Muscle of leg (tissue), 11 donors: ENCODE data around the gene RASSF4. TPM values are rescaled to one million over a fixed set of nuclear protein-coding genes. Genes with fewer than 3 reads are reported as not detected.
A peak's percentile ranks its signal among the peaks of the same experiment; 100 is the strongest.

Experiments
- DNase-seq: peaks from one replicate; pipeline ENCODE4 v3.0.0; 2013
- H3K27ac ChIP-seq: one replicate; pipeline ENCODE4 v1.5.1; 2013; ENCODE audit warnings: mild to moderate bottlenecking, low read length, control low read depth
- H3K27me3 ChIP-seq: one replicate; pipeline ENCODE4 v1.6.1; 2013; ENCODE audit warnings: low read length; ENCODE audit not compliant: control insufficient read depth, insufficient read depth
- H3K36me3 ChIP-seq: one replicate; pipeline ENCODE4 v1.6.1; 2013; ENCODE audit warnings: low read length; ENCODE audit not compliant: control insufficient read depth, insufficient read depth
- H3K4me1 ChIP-seq: one replicate; pipeline ENCODE4 v1.6.1; 2013; ENCODE audit warnings: low read length; ENCODE audit not compliant: control insufficient read depth, insufficient read depth
- H3K4me3 ChIP-seq: one replicate; pipeline ENCODE4 v1.5.1; 2013; ENCODE audit warnings: low read length, control low read depth
- H3K9me3 ChIP-seq: replicated peaks from 2 replicates; pipeline ENCODE4 v1.6.1; 2013; ENCODE audit warnings: low read depth, low read length; ENCODE audit not compliant: control insufficient read depth
- WGBS: methylation state at CpG from one replicate; pipeline ENCODE4 v1.1.5; 2013; ENCODE audit warnings: missing lambda C conversion rate; ENCODE audit not compliant: insufficient coverage; 5-methylcytosine and 5-hydroxymethylcytosine counted together
- polyA plus RNA-seq, 8 donors: library from polyadenylated mRNA; unstranded; fragments of 120-200 nt; gene quantifications; one replicate each; pipeline versions ENCODE4 v1.2.1 to v1.2.3, GENCODE V29; 2013; ENCODE audit warnings: inconsistent platforms in 1 of 8, low replicate concordance in 1 of 8; ENCODE audit not compliant: insufficient read length in 8 of 8, insufficient read depth in 1 of 8
- total RNA-seq: library from RNA; stranded (reverse); fragments of 120-200 nt; gene quantifications from one replicate; pipeline ENCODE4 v1.2.4, GENCODE V29; 2013

The RASSF4 gene
- total and polyA plus RNA-seq, 9 donors = 53.0 to 79.9 (median 69.1) TPM

- no peaks in the 10 kb centered on the region for H3K9me3 ChIP-seq
- H3K4me1 ChIP-seq = peaks cover 50% of the 10 kb centered on the region
- WGBS = 72% methylated on average over 8 of the region's 9 CpGs
- no peak overlapping the region for H3K27ac ChIP-seq
- DNase-seq = no peak
- H3K36me3 ChIP-seq = peaks cover 33% of the 10 kb centered on the region
- H3K27me3 ChIP-seq = no peaks in the 10 kb centered on the region
- H3K4me3 ChIP-seq = no peak overlapping the region
Observed at GRCh38 chr10:44994752-44995530, 35.3 kb downstream of the RASSF4 start.

GRCh38 chr10:44995581-44995913 lies 35.9 kb downstream of the RASSF4 start:
- Histone ChIP-seq H3K4me1 (peaks cover 52% of the 10 kb centered on the region), H3K9me3 (no peaks in the 10 kb centered on the region), H3K4me3 (no peak overlapping the region), H3K27ac (peak overlapping the region; percentile 81), H3K27me3 (no peaks in the 10 kb centered on the region), H3K36me3 (peaks cover 33% of the 10 kb centered on the region)
- no peak for DNase-seq
- 40% methylated on average over 3 of the region's 4 CpGs for WGBS

DNA sequence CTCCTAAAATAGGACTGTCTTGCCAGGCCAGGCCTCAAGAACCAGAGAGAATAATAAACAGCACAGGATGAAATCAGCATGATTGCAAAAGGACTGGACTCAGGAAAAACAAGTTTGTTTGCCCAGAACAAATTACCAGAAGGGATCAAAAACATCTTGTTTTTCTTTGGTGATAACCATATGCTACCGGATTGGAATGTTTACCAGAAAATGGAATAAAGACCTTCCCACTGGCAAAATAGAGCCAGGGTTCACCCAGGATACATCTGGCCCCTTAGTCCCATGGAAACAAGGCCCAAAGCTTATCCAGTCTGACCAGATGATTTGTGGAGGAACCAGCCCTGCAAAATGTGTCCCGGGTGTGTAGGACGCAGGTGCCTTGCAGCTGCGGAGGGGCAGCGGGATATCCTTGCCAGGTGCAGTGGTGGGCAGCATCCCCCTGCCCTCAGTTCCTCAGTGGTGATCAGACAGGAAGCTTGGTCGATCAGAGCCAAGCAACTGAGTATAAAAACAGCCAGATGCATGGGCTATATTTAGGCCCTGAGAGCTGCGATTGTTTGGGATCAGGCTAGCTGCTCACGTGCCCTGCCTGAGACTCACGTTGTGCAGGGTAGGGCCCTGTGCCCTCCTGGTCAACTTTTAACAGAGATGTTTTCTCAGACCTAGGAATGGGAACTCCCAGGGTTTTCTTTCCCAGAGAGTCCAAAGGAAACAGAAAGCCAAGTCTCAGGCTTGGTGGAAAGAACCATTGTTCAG lies 36.5 kb downstream of the RASSF4 start:
- DNase-seq = peak; percentile 87
- H3K9me3 ChIP-seq = no peaks in the 10 kb centered on the region
- H3K4me1 ChIP-seq = peaks cover 47% of the 10 kb centered on the region
- H3K4me3 ChIP-seq = no peak overlapping the region
- 21% methylated on average over 8 of the region's 9 CpGs for WGBS
- peaks cover 29% of the 10 kb centered on the region for H3K36me3 ChIP-seq
- H3K27me3 ChIP-seq = no peaks in the 10 kb centered on the region
- H3K27ac ChIP-seq = peak overlapping the region; percentile 81

- Histone ChIP-seq H3K4me1 (peaks cover 36% of the 10 kb centered on the region), H3K36me3 (peaks cover 17% of the 10 kb centered on the region), H3K4me3 (no peak overlapping the region), H3K27ac (peak overlapping the region; percentile 81), H3K9me3 (no peaks in the 10 kb centered on the region), H3K27me3 (no peaks in the 10 kb centered on the region)
- DNase-seq = peak; percentile 9
- 33% methylated on average over 1 of the region's 6 CpGs for WGBS
Observed at GRCh38 chr10:44997105-44997748, 37.6 kb downstream of the RASSF4 start.

DNA sequence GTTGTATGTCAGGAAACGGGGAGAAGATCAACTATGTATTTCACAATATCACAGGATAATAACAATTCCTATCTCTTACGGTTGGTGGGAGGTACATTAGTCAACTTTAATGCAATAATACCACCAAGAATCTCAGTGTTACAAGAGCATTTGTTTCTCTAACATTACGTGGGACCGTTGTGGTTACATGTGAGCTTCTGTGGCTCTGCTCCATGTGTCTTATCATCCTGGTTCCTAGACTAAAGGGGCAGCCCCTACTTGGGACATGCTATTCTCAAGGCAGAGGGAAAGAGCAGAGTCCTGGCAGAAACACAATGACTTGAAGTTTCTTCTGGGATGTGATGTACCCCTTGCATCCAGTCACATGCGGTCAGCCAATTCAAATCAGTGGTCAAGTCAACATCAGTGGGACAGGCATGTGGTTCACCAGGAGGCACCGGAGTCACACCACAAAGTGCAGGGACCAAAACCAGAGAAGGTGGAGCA lies 38.6 kb downstream of the RASSF4 start:
- H3K4me1 ChIP-seq = peaks cover 34% of the 10 kb centered on the region
- DNase-seq = peak; percentile 4
- 83% methylated on average over 2 of the region's 6 CpGs for whole genome bisulfite sequencing

GRCh38 chr10:45000138-45000751 lies 40.6 kb downstream of the RASSF4 start:
- H3K4me1 ChIP-seq = peaks cover 29% of the 10 kb centered on the region
- H3K36me3 ChIP-seq = peaks cover 11% of the 10 kb centered on the region
- H3K9me3 ChIP-seq = peaks cover 8% of the 10 kb centered on the region
- H3K27me3 ChIP-seq = no peaks in the 10 kb centered on the region
- peak overlapping the region; percentile 63 for H3K4me3 ChIP-seq
- H3K27ac ChIP-seq = peak overlapping the region; percentile 95
- DNase-seq = peak; percentile 84
- 11% methylated on average over 6 of the region's 12 CpGs for WGBS

More for the DNA sequence above, 38.6 kb downstream of the RASSF4 start:
- Histone ChIP-seq H3K27me3 (no peaks in the 10 kb centered on the region), H3K36me3 (peaks cover 8% of the 10 kb centered on the region), H3K27ac (no peak overlapping the region), H3K9me3 (peaks cover 1% of the 10 kb centered on the region), H3K4me3 (no peak overlapping the region)

DNA sequence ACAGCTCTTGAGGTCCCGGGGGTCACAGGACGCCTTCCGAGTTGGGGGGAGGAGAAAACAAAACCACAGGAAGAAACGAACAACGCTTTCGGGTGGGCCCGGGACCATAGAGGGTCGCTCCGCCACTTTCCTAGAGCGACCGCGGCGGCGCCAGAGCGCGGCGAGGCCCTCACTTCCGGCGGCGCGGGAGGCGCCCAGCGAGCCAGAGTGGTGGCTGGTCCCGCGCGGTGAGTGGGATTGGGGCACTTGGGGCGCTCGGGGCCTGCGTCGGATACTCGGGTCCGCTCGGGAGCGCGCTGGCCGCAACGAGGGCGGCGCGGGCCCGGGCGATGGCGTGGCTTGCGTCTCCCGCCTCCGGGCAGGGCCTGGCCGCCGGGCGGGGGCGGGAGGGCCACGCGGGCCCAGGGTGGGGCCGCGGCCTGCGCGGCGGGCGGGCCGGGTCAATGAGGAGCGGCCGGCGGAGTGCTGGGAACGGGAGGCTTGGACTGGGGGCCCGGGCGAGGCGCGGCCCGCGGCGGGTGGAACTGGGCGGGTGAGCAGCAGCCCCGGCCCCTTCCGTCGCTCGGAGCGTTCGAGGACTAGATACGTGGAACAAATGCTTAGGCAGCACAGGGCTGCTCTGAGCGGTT lies 41.3 kb downstream of the RASSF4 start, which contains the start of gene ZNF22:
TSS of gene ZNF22 (plus strand) at position 172 of the 629 bp plus-strand sequence. CDS start 2,446 bp downstream, outside the sequence.
- peak; percentile 91 for DNase-seq
- WGBS = under 1% methylated on average over 78 of the region's 79 CpGs
- Histone ChIP-seq H3K36me3 (peaks cover 15% of the 10 kb centered on the region), H3K9me3 (peaks cover 8% of the 10 kb centered on the region), H3K27ac (peak within 1 kb of the TSS; percentile 95), H3K4me3 (peak within 1 kb of the TSS; percentile 63), H3K27me3 (no peaks in the 10 kb centered on the region), H3K4me1 (peaks cover 24% of the 10 kb centered on the region)

DNA sequence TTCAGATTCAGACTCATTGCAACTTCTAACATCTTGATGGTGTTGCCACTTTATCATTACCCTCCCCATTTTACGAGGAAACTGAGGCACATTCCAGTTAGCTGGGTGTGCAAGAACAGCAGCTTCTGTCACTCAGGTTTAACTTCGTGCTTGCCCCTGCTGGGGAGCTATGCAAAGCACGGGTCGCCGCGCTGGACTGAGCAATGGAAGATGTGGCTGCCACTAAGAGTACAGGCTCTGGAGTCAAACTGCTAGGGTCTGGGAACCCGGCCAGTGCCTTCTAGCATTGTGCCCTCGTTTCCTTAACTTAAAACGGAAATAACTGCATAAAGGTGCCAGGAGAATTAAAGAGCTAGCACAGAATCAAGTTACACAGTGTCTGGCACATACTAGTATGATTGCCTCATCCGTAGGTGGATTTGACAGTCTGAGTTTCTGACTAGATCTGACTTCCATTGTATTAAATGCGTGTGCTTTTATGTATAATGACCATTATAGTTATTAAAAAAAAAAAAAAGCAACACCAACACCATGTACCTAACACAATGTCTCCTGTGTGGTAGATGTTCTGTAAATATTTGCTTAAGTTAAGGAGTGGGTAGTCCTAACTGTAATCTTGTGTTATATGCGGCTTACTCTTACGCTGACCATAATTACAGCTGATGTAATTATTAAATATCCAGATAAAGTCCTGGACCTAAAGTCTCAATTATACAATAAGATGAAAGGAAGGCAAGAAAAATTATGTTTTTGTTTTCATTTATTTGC lies 42.0 kb downstream of the RASSF4 start:
- DNase-seq = peak; percentile 73
- 0% methylated on average over 9 of the region's 13 CpGs for WGBS
- H3K36me3 ChIP-seq = peaks cover 15% of the 10 kb centered on the region

GRCh38 chr10:45003432-45004000 lies 43.9 kb downstream of the RASSF4 start:
- H3K4me3 ChIP-seq = no peak overlapping the region
- H3K27me3 ChIP-seq = no peaks in the 10 kb centered on the region
- peaks cover 15% of the 10 kb centered on the region for H3K36me3 ChIP-seq
- WGBS = 92% methylated on average over 6 of the region's 10 CpGs
- H3K4me1 ChIP-seq = peaks cover 9% of the 10 kb centered on the region
- peaks cover 8% of the 10 kb centered on the region for H3K9me3 ChIP-seq
- no peak overlapping the region for H3K27ac ChIP-seq
- peak; percentile 0 for DNase-seq

More for the DNA sequence above, 42.0 kb downstream of the RASSF4 start:
- H3K4me3 ChIP-seq = peak overlapping the region; percentile 63
- peaks cover 17% of the 10 kb centered on the region for H3K4me1 ChIP-seq
- H3K27me3 ChIP-seq = no peaks in the 10 kb centered on the region
- H3K9me3 ChIP-seq = peaks cover 8% of the 10 kb centered on the region
- H3K27ac ChIP-seq = peak overlapping the region; percentile 94
